Measurements from ENCODE around the gene ENHO.
A peak's percentile ranks its signal among the peaks of the same experiment; 100 is the strongest.

DNA sequence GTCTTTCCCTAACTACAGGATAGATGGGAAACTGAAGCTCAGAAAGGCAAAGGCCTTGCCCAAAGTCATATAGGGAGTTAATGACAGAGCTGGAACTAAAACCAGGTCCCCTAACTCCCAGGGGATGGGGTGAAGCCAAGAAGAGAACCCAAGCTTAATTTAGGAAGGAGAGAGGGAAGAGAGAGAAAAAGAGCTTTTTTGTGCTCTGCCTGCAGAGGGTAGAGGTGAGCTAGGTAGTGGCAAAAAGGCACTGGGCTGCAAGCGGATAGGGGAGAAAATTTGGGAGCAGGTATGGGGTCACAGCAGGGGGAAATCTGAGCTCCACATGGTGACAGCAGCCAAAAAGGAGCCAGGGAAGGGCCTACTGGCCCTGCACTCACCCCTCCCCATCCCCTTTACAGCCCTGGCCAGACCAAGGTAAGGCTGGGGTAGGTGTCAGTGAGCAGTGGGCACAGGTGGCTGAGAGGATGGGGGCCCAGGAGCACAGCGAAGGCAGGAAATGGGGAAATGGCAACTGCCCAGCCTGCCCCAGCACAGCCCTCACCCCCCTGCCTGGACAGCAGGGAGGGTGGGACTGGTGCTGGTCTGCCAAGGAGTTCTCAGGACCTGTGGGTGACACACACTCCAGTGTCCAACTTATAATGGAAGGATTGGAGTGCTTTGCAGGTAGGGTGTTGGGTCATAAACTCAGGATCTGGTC is 3.3 kb downstream of the ENHO start:
- TF ChIP-seq, protein P1, sequence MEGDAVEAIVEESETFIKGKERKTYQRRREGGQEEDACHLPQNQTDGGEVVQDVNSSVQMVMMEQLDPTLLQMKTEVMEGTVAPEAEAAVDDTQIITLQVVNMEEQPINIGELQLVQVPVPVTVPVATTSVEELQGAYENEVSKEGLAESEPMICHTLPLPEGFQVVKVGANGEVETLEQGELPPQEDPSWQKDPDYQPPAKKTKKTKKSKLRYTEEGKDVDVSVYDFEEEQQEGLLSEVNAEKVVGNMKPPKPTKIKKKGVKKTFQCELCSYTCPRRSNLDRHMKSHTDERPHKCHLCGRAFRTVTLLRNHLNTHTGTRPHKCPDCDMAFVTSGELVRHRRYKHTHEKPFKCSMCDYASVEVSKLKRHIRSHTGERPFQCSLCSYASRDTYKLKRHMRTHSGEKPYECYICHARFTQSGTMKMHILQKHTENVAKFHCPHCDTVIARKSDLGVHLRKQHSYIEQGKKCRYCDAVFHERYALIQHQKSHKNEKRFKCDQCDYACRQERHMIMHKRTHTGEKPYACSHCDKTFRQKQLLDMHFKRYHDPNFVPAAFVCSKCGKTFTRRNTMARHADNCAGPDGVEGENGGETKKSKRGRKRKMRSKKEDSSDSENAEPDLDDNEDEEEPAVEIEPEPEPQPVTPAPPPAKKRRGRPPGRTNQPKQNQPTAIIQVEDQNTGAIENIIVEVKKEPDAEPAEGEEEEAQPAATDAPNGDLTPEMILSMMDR (IDR thresholded peaks at IDR 0.05; ENCODE audit: low read length): peak; percentile 34; the same call in 1 of the 2 replicates
- TF ChIP-seq EZH2 (IDR thresholded peaks at IDR 0.05; ENCODE audit: borderline replicate concordance, low read length): no peak
